ENCODE results near the gene BNC2.

BNC2 gene

DNA sequence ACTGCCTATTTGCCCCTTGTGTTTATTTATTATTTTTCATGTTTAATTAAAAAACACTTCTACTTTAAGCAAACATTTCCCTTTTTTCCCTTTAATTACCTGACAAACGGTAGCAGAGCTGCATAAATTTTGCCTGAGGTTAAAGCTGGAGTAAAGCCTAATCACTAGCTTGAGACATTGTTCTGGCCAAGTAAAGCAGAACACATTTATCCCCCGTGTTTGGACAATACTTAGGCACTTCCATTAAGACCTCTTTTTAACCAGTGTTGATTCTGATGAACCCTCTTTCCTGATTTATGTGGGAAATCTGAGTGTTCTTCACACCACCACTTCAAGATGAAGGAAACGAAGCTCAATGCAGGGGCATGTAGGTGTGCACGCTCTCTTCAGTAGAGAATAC lies 54.5 kb downstream of the BNC2 start:
- TF ChIP-seq CTCF (IDR thresholded peaks at IDR 0.05; ENCODE audit: insufficient read depth, low read length, missing control alignments): no peak
- ChIA-PET POLR2A (no interaction called here), CTCF (interaction anchor here (1.3 kb wide), 1 partner anchor 679 kb away, joined by 3 read pairs; no protein-coding TSS in a partner anchor)
- no peak for DNase-seq (ENCODE audit: low read depth, low spot score)
- H3K4me3 ChIP-seq (ENCODE audit: low read depth, low read length): no peak overlapping the region

DNA sequence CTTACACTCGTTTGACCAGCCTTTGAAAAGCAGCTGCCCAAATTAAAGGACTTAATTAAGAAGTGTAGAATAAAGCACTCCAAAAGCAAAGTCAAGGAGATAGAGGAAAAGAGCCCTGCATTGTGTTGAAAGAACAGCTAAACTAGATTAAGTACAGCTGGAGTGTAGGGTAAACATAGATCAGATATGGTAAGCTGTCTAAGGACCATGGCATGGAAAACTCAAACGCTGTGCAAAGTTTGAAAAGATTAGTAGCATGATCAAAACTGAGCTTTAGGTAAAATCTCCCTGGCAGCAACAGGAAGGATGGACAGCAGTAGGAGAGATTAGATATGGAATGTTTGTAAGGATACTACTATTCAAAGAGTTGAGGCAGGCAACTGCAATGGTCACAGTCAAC lies 55.4 kb downstream of the BNC2 start:
- POLR2A ChIA-PET: no interaction called here

DNA sequence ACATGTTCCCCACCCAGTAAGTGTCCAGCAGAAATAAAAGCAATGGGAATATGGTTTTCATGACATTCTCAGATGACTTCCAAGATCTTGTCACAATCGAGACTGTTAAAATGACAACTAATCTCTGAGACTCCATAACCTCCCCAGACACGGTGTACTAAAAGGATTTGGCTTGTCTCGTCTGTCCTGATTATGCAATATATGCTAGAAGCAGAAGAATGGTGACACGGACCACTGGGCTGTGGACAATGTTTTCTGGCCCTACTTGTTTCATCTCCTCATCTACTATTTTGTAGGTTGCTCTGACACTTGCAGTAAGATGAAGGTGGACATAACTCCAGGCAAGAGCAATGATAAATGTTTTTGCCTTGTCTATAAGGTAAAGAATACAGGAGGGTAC lies 56.6 kb downstream of the BNC2 start:
- no peak for DNase-seq (ENCODE audit: low read depth, low spot score)
- no peak for TF ChIP-seq CTCF (IDR thresholded peaks at IDR 0.05; ENCODE audit: insufficient read depth, low read length, missing control alignments)
- no peak overlapping the region for H3K4me3 ChIP-seq (ENCODE audit: low read depth, low read length)
- ChIA-PET CTCF (no interaction called here), POLR2A (no interaction called here)

More for the DNA sequence above, 55.4 kb downstream of the BNC2 start:
- no peak overlapping the region for H3K4me3 ChIP-seq (ENCODE audit: low read depth, low read length)
- CTCF ChIA-PET: no interaction called here
- TF ChIP-seq CTCF (IDR thresholded peaks at IDR 0.05; ENCODE audit: insufficient read depth, low read length, missing control alignments): no peak
- no peak for DNase-seq (ENCODE audit: low read depth, low spot score)

- POLR2A ChIA-PET: no interaction called here
- CTCF ChIA-PET: interaction anchor here (0.7 to 1.3 kb wide), 3 partner anchors 15 to 47 kb away, joined by 3 read pairs; no protein-coding TSS in a partner anchor
- H3K4me3 ChIP-seq (ENCODE audit: low read depth, low read length): no peak overlapping the region
- TF ChIP-seq CTCF (IDR thresholded peaks at IDR 0.05; ENCODE audit: insufficient read depth, low read length, missing control alignments): no peak
- DNase-seq (ENCODE audit: low read depth, low spot score): no peak
These were observed 58.3 kb downstream of the BNC2 start for GRCh38 chr9:16811987-16812685.

- H3K4me3 ChIP-seq (ENCODE audit: low read depth, low read length): no peak overlapping the region
- DNase-seq (ENCODE audit: low read depth, low spot score): no peak
- no peak for TF ChIP-seq CTCF (IDR thresholded peaks at IDR 0.05; ENCODE audit: insufficient read depth, low read length, missing control alignments)
- POLR2A ChIA-PET: no interaction called here
- CTCF ChIA-PET: interaction anchor here (1.3 kb wide), 1 partner anchor 13 kb away, joined by 3 read pairs; no protein-coding TSS in a partner anchor
These were observed 60.4 kb downstream of the BNC2 start for GRCh38 chr9:16809912-16810610.

DNA sequence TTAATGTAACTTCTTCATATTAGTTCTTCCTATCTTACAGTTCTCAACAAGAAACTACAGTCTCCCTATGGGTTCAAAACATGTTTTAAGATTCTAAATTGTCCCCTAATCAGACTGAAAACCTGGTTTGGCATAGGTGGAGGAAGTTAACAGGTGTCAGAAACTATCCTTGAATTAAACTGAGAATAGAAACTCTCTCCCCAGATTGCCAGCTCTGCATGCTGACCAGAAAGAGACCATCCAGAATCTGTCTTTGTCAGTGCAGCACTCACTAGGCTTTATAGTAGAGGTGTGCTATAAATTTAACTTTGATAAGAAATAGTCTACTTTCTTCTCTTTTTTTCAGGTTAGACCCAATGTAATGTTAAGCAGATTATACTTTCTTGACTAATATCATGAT lies 63.8 kb downstream of the BNC2 start:
- TF ChIP-seq CTCF (IDR thresholded peaks at IDR 0.05; ENCODE audit: insufficient read depth, low read length, missing control alignments): no peak
- no peak for DNase-seq (ENCODE audit: low read depth, low spot score)
- no peak overlapping the region for H3K4me3 ChIP-seq (ENCODE audit: low read depth, low read length)
- ChIA-PET POLR2A (no interaction called here), CTCF (no interaction called here)

Measured in AG04449 (cell line).